RCC 7860 (cell line): ENCODE results near the gene MS4A13.
"Not testable (repeated sequence)": the region's sequence is repeated elsewhere in the genome, so short reads cannot be mapped to it uniquely, and the experiment has no call there.

Source experiments
- DNase-seq: peaks from one replicate; pipeline ENCODE4 v3.0.0-alpha.2; 2015; ENCODE audit warnings: low spot score
- FAIRE-seq: peaks from 2 replicates; lab custom pipeline; 2012; peaks lifted over from hg19 to GRCh38; lab: Jason Lieb, UNC

Gene MS4A13, protein sequence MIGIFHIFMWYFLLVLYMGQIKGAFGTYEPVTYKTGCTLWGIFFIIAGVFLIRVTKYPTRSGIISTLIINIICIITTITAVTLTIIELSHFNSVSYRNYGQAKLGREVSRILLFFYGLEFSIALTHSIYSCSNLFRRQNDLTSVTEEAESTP

DNA sequence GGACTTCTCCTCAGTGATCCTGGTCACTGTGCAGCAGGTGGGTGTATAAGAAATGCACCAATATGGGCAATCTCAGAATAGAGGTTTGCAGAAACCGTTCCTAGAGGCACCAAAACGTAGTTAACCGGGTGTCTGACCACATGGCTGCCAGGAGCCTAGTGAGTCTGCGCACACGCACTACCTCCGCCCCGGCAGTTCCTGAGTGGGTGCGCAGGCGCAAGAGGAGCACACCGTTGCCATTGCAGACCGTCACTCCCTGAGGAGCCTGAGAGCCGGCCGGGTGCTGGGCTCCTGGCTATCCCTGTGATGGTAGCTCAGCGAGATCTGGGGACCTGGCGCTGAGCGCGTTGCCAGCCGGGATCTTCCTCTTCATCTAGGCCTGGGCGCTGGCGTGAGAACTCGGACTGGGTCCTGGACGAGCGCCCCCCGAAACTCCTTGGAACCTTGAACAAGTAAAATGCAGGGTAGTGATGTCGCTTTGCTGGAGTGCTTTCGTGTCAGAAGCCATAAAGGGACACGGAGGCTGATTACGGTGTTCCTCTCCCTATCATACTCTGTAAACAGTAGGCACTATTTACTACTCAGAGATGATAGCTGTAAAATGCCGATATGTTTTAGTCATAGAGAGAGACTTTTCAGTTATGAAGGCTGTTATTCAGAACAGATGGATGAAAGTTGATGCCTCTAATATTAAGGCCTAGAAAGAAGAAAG lies at the start of gene MS4A13:
MS4A13 (plus strand) TSS at position 249 of the 712 bp plus-strand sequence. CDS start 2,692 bp downstream, outside the sequence.
- no peak for FAIRE-seq
- no peak for DNase-seq

DNA sequence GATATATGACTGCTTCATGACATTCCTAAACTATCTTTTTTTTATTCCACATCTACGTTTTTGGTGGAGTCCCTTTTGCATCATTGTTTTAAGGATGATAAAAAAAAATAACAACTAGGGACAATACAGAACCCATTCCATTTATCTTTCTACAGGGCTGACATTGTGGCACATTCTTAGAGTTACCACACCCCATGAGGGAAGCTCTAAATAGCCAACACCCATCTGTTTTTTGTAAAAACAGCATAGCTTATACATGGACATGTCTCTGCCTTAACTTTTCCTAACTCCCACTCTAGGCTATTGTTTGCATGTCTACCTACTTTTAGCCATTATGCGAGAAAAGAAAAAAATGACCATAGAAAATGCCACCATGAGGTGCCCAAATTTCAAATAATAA lies 46.4 kb upstream of the MS4A13 start:
- no peak for DNase-seq
- no peak for FAIRE-seq

DNA sequence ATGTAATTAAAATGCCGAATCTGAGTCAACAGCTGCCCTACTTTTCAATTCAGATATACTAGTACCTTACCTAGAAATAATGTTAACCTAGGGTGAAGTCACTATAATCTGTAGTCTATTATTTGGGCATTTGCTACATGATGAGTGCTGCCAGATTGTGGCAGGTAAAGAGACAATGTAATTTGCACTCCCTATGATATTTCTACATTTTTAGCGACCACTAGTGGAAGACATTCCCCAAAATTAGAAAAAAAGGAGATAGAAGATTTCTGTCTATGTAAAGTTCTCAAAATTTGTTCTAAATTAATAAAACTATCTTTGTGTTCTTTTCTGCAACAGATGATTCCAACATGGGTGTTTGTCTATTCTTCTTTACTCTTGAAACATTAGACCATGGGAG lies 45.5 kb upstream of the MS4A13 start:
- DNase-seq (no peak), FAIRE-seq (no peak)

DNA sequence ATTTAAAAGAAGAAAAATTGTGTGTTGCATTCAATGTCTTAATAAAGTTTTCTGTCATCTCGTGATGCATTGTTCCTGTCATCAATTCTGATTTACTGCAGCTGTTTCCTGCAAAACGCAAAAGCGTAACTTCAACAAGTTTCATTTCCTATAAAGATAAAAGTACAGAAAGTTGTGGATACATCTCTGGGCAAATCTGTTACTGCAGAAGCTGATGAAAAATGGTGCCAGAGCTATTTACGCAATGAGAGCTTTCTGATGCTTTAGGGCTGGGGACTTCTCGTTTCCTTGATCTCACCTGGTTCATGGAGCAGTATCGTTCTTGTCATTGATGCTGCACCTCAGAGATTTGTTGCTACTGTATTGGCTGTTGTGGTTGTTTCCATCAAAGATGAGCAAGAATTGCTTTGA lies 38.2 kb upstream of the MS4A13 start:
- DNase-seq (no peak), FAIRE-seq (no peak)

DNA sequence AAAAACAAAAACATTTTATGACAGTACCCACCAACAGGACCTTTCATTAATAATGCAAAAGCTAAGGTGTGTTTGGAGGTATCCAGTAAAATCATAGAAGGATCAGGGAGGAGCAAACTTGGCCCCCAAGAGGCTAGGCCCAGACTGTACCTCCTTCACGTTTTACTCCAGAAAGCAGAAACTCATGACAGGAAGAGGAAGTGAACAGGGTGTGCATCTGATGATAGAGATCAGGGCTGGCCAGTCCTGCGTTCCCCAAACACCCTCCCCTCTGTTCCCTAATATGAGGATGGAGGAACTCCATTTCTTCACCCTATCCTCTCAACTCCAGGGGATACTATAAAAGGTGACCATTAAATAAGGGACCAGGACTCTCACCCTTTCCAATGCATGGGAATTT lies 32.8 kb upstream of the MS4A13 start:
- DNase-seq: no peak
- FAIRE-seq: no peak

DNA sequence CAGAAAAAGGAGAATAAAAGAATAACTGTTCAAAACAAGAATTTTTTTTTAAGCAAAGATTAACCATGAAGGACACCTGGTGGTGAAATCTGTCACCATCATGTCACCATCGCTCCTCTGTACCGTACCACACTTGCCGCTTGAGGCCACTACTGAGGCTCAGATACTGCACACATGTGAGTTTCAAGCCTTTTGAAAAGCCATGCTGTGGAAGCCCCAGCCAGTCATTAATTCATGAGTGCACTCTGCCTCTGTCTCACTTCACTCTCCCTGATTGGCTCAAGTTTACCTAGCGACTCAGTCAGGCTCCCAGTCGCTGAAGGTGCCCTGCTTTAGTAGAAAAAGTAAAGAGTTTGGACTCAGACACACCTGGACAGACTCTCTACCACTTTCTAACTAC lies 29.2 kb upstream of the MS4A13 start:
- DNase-seq: peak; percentile 14
- no peak for FAIRE-seq

DNA sequence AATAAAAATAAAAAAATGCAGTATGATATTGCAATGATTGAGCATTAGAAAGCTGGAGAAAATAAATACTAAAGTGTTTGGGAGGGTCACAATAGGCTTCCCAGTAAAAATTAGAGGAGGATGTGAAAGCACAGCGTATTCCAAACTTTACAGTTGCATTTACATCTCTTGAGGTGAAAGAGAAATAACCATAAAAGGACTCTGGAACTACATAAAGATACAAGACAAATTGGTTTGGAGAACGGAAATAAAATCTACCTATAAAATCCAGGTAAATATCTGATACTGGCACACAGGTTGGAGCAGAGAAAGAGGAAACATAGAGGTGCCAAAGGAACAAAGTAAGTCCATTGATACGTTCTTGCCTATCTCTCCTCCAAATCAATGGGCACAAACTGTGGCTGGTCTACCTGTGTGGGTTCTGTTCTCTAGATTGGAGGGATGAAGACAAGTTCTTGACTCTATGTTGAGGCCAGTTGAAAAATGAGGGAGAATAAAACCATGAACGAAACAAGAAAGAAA lies 22.6 kb upstream of the MS4A13 start, which contains the start of gene MS4A12:
MS4A12 (plus strand) TSS at position 291 of the 522 bp plus-strand sequence. CDS start 4,541 bp downstream, outside the sequence.
- no peak for DNase-seq
- no peak for FAIRE-seq

DNA sequence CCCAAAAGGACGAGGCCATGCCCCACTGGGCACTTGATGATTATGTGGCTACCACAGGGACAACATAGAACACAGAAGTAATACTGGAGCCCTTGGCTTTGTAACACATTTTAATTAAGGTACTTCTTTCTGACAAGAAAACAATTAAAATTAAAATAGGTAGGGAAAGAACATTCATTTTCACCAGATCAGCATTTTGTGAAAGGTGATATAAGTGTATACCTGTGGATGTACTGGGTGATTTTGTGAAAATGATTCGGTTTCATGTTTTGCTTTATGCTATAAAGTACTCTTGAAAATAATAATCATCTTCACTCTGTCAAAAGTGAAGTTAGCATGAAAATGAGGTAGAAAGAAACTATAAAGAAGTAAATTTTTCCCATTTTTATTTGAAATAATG lies 21.7 kb upstream of the MS4A13 start:
- FAIRE-seq (no peak), DNase-seq (no peak)

DNA sequence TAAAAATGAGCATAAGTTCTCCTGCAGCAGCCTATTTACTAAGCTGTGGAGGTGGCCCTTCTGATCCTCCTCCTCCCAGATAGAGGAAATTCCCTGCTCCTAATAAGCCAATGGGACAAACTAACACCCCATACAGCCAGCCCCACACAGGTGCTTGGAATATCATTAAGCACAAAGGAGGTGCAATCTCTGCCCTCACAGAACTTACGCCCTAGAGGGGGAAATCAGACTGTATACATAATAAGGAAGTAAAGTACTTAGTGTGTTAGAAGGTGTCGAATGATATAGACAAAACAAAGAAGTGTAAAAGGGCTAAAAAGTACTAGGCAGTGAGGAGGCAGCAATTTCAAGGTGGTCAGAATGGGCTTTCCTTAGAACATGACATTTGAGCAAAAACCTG lies 16.8 kb upstream of the MS4A13 start:
- DNase-seq: no peak
- FAIRE-seq: no peak

DNA sequence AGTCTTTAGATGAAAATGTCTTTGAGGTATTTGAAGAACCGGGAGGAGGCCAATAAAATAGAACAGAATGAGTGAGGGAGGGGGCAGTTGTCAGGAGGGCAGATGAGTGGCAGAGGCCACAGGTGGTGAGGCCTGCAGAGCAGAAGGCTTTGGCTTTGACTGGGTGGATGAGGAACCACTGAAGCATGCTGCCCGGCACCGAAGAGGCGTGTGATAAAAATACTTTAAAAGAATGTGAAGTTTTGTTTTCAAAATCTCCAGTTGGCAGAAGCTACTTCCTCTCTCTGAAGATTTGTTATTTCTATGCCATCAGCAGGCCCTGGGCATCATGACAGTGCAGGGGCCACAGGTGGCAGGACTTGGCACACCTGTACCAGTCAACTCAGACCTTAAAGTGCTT lies 16.3 kb upstream of the MS4A13 start:
- FAIRE-seq (no peak), DNase-seq (no peak)

DNA sequence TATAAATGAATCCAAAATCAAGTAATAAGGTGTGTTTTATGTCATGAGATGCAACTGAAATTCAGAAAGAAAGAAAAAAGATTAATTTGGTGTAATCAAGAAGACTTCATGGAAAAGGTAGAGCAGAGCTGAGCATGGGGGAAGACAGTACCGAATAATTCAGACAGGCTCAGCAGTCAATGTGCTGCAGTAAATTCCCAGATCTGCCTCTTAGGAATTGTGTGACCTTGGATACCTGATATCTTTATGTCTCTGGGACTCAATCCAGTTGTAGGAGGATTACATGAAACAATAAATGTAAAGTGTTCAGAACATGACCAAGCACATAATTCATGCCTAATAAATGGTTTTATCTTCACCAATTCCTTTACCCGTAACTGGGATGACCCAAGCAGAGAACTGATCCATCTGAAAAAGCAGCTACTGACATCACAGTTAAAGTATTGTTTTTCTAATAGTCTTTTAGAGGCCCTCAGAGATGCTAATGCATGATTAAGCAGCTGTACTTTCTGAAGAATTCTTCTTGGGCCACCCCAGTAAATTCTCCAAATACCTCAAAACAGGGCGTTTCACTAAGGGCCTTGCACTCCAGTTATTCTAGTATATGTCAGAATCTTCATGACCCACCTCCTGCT lies 14.8 kb upstream of the MS4A13 start:
- DNase-seq (no peak), FAIRE-seq (no peak)

DNA sequence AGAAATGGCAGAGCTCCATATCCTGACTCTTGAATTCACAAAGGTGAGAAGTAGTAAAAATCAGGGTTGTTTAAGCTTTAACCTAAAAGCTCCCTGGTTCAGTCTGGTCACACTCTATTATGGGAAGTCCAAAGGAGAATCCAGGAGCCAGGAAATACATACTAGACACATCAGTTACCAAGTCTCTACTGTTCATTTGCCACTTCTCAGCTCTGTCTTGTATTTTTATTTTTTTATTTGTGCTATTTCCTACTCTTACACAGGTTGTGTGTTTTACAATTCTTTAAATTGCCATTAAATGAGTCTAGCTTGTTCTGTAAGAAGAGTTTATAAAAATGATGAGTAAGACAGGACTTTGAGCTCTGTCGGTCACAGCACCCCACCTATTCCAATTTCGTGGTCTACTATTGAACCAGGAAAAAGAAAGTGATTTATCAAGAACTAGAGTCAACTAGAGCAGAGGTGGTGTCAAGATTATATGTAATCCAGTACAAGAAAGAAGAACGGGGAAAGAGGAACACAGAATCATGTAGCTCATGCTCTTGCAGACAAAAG lies 12.9 kb upstream of the MS4A13 start:
- no peak for DNase-seq
- no peak for FAIRE-seq

DNA sequence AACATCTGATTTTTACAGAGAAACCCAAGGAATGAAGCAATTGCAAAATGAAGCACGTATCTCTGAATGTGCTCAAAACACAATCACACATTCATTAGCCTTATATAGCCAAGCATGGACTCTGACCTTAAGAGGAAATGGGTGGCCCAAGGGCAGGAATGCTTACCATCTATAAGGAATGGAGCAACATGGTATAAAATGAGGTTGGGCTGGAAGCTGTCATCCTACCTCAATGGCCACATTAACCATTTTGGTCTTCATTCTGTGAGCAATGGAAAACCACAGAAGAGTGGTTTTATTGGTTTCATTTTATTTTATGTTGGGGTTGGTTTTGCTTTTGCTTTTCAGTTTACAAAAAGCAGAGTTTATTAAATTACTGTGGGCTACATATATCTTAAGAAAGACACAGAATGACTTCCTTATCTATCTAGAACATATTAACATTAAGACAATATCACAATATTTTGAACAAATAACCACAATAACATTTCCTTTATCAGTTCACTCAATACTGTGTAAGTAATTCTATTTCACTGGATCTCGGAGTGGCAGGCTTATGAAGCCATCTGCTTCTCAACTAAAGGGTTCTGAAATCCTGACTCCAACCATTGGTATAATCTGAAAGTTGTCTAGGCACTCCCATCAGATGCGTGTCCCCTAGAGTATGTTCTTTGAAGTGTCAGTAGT lies 10.8 kb upstream of the MS4A13 start:
- DNase-seq: no peak

DNA sequence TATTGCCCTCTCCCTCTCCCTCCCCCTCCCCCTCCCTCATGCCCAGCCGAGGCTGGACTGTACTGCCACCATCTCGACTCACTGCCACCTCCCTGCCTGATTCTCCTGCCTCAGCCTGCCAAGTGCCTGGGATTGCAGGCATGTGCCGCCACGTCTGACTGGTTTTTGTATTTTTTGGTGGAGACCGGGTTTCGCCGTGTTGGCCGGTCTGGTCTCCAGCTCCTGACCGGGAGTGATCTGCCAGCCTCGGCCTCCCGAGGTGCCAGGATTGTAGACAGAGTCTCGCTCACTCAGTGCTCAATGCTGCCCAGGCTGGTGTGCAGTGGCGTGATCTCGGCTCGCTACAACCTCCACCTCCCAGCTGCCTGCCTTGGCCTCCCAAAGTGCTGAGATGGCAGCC lies 5.6 kb upstream of the MS4A13 start:
- FAIRE-seq, DNase-seq: not testable (repeated sequence)

More for the DNA sequence above, 10.8 kb upstream of the MS4A13 start:
- FAIRE-seq: no peak

DNA sequence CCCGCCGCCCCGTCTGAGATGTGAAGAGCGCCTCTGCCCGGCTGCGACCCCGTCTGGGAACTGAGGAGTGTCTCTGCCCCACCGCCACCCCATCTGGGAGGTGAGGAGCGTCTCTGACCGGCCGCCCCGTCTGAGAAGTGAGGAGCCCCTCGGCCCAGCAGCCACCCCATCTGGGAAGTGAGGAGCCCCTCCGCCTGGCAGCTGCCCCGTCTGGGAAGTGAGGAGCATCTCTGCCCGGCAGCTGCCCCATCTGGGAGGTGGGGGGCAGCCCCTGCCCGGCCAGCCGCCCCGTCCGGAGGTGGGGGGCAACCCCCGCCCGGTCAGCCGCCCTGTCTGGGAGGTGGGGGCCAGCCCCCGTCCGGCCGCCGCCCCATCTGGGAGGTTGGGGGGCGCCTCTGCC lies 5.0 kb upstream of the MS4A13 start:
- not testable (repeated sequence) for DNase-seq, FAIRE-seq

DNA sequence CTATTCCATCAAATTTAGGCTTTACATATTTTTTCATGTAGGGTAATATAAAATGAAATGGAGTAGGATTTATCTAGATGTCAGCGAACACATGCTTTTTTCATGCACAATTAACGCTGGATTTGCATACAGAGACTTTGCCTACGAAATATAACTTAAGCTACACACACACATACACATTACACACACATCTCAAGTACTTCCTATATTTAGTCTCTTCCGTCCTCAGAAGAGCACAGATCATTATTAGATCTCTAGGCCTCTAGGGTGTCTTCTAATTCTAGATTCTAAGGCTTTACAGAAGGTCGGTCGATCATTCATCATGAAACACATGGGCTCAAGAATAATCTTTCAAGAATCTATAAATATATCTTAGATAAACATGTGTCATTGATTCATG lies 3.8 kb upstream of the MS4A13 start:
- no peak for FAIRE-seq

DNA sequence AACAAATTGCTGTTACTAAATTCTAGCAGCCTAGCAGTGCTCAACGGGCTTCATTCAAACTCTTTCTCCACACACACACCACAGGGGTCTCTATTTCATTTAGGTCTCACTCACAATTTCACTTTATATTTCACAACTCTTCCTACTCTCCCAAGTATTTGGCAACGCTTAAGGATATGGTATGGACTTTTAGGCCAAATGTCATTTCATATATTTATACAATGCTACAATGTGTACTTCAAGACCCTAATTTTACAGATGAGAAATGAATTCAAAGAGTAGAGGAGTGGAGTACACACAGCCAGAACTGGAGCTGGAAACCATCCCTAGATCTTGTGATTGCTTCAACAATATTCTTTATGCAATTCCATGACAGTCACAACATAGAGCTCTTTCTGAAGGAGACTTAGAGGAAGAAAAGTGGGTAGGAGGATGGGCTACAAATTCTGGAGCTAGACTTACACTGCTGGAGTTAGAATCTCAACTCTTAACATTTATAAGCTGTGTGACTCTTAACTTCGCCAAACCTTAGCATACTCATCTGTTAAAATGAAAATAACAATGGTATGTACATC lies 2.5 kb upstream of the MS4A13 start:
- FAIRE-seq (no peak), DNase-seq (no peak)

More for the DNA sequence above, 3.8 kb upstream of the MS4A13 start:
- DNase-seq: no peak

DNA sequence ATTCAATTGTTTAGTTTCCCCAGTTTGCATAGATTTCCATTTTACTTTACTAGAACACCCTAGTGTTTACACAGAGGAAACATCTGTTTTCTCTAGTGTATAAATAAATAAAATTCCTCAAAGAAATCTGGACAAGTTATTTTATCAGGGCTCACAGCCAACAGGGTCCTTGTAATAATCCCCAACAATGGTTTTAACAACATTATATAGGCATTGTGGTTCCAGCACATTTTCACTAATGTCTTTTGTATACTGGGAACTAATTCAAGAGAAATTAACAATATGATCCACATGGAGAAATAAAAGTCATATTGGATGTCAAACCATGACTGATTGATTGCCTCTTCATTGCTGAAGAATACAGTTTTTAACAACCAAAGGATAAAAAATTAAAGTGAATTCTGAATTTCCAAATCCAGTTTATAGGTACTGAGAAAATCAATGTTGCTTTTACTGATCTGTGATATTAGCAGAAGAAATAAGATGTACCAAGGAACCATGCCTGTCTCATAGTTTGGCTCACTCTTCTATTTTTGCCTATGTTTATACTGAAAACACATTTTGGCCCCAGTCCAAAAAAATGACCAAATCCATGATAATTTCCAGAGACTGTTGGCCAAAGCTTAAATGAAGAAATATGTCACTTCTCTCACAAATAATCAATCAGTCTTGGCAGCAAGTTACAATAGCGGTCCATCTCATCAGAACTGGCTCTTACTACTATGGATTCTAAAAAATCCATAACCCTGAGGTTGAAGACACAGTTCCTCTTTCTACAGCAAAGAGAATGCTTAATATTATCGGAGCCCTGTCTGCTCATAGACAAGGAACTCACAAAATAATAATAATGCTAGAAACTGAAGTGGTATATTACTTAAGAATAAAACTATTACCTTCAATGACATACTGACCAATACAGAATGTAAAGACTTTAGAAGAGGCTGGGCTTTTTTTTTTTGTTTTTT lies 1.4 kb upstream of the MS4A13 start:
- no peak for DNase-seq
- FAIRE-seq: no peak

DNA sequence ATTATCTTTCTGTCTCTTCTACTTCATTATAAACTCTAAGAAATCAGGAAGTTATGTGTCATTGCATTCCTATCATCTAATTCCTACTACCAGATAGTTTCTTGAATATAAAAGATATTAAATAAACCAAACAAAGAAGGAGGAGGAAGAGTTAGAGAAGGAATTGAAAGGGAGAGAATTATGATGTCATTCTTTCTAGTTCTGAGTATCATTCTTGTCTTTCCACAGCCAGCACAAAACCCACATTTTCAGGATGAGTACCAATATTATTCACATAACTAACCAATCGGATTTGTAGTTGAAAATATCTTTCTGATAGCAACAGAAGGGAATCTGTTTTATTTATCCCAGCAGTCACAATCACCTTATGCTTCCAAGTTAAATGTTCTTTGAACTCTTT lies 13.3 kb downstream of the MS4A13 start:
- DNase-seq (no peak), FAIRE-seq (no peak)
